Activated naive CD8-positive, alpha-beta T cell treated with anti-CD3 and anti-CD28 coated beads, Interleukin-2, amount 50 U/mL, for 24 hours (primary cell): ENCODE data around the gene MAP2K6.

ENCODE experiments used
- ATAC-seq: fragments of 150-1000 bp; cut with Tn5 transposase; one replicate; pipeline ENCODE4 v1.10.0; 2021
- DNase-seq: peaks from one replicate; pipeline ENCODE4 v3.0.0; 2021
- H3K27ac Mint-ChIP-seq: one replicate; pipeline ENCODE4 v1.8.0; 2021; ENCODE audit warnings: mild to moderate bottlenecking, mixed read lengths
- H3K27me3 Mint-ChIP-seq: one replicate; pipeline ENCODE4 v1.8.0; 2021; ENCODE audit warnings: mixed read lengths
- H3K36me3 Mint-ChIP-seq: one replicate; pipeline ENCODE4 v1.8.0; 2021; ENCODE audit warnings: low read depth, mixed read lengths
- H3K4me1 Mint-ChIP-seq: one replicate; pipeline ENCODE4 v1.8.0; 2021; ENCODE audit warnings: mixed read lengths
- H3K4me3 Mint-ChIP-seq: one replicate; pipeline ENCODE4 v1.8.0; 2021; ENCODE audit warnings: mild to moderate bottlenecking, moderate library complexity, mixed read lengths
- H3K9me3 Mint-ChIP-seq: one replicate; pipeline ENCODE4 v1.8.0; 2021; ENCODE audit warnings: mixed read lengths

Gene MAP2K6

DNA sequence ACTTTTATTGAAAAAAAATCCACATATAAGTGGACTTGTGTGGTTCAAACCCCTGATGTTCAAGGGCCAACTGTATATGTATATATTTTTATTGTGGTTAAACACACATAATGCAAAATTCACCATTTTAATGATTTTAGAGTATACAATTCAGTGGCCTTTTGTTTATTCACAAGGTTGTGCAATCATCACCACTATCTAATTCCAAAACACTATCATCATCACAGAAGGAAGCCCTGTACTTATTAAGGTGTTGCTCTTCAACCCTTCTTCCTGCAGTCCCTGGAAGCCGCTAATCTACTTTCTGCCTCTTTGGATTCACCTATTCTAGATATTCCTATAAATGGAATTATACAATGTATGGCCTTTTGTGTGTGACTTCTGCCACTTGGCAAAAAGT lies 23.0 kb downstream of the MAP2K6 start:
- DNase-seq (no peak), ATAC-seq (no peak)
- Mint-ChIP-seq H3K27ac (no peak overlapping the region), H3K4me1 (peaks cover 7% of the 10 kb centered on the region), H3K27me3 (no peaks in the 10 kb centered on the region), H3K4me3 (no peak overlapping the region), H3K9me3 (peaks cover 13% of the 10 kb centered on the region), H3K36me3 (peaks cover 10% of the 10 kb centered on the region)

DNA sequence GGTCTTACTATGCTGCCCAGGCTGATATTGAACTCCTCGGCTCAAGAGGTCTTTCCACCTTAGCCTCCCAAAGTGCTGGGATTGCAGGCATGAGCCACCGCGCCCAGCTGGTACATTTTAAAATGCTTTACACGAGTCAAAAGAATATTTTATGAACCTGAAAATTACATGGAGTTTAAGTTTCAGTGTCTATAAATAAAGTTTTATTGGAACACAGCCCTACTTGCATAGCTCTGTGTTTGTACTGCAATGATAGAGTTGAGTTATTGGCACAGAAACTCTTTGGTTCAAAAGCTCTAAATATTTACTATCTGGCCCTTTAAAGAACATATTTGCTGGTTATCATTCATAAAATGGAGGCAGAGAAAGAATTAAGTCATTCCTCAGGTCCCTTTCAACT lies 24.3 kb downstream of the MAP2K6 start:
- ATAC-seq = no peak
- H3K27ac Mint-ChIP-seq = no peak overlapping the region
- H3K9me3 Mint-ChIP-seq = peaks cover 13% of the 10 kb centered on the region
- peaks cover 10% of the 10 kb centered on the region for H3K36me3 Mint-ChIP-seq
- no peak for DNase-seq
- no peak overlapping the region for H3K4me3 Mint-ChIP-seq
- no peaks in the 10 kb centered on the region for H3K27me3 Mint-ChIP-seq
- peaks cover 4% of the 10 kb centered on the region for H3K4me1 Mint-ChIP-seq

DNA sequence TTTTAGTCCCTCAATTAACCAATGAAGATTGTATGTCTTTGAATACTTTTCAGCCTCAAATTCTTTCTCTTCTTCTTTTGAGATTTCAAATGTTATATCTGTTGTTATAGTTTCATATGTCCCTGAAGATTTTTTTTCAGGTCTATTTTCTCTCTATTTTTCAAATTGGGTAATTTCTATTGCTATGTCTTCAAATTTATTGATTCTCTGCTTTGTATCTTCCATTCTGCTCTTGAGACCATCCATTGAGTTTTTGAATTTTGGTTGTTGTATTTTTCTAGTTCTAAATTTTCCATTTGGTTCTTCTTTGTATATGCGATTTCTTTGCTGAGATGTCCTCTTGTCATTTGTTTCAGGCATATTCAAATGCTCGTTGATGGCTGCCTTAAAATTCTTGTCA lies 26.7 kb downstream of the MAP2K6 start:
- peaks cover 13% of the 10 kb centered on the region for H3K9me3 Mint-ChIP-seq
- peaks cover 15% of the 10 kb centered on the region for H3K4me1 Mint-ChIP-seq
- H3K4me3 Mint-ChIP-seq = no peak overlapping the region

DNA sequence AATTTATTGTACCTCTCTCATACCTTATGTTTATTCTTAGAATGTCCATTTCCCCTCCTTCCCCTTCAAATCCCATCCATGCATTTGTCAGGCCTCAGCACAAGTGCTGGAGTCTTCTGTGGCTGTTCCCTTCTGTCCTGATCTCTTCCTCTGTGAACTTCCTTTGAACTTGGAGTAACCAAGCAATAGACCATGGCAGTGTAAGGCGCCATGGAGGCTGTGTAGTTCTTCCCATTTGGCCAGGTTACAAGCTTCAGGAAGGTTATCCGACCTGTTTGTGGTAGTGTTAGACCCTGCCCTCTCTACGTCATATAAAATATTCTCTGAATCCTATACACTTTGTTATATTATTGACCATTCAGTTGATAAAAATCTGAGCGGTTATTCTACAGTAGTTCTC lies 28.6 kb downstream of the MAP2K6 start:
- peaks cover 6% of the 10 kb centered on the region for H3K36me3 Mint-ChIP-seq
- no peaks in the 10 kb centered on the region for H3K27me3 Mint-ChIP-seq
- no peak overlapping the region for H3K27ac Mint-ChIP-seq
- H3K9me3 Mint-ChIP-seq = peaks cover 13% of the 10 kb centered on the region
- H3K4me3 Mint-ChIP-seq = no peak overlapping the region
- ATAC-seq (no peak), DNase-seq (no peak)
- H3K4me1 Mint-ChIP-seq = peaks cover 15% of the 10 kb centered on the region

More for the DNA sequence above, 26.7 kb downstream of the MAP2K6 start:
- DNase-seq (no peak), ATAC-seq (no peak)
- no peaks in the 10 kb centered on the region for H3K27me3 Mint-ChIP-seq
- peaks cover 10% of the 10 kb centered on the region for H3K36me3 Mint-ChIP-seq
- H3K27ac Mint-ChIP-seq = no peak overlapping the region

DNA sequence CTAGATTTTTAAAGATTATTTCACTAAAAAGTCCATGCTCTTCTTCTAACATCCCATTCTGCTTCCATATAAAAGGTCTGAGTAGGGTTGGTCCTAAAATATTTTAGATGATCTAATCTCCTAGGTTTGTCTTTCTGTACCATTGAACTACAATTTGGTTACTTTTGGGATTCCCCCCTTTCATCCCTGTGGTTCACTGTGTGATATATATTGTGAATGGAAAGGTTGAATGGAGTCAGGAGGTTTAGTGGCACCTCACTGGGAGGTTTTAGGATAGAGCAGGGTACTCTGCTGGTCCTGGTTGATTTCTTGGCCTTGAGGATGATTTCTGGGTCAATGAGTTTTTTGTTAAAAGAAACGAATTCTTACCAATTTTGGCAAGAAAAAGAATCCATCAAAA lies 29.5 kb downstream of the MAP2K6 start:
- H3K9me3 Mint-ChIP-seq = peaks cover 11% of the 10 kb centered on the region
- peaks cover 15% of the 10 kb centered on the region for H3K4me1 Mint-ChIP-seq
- H3K27me3 Mint-ChIP-seq = no peaks in the 10 kb centered on the region
- DNase-seq (no peak), ATAC-seq (peak; percentile 57)
- no peak overlapping the region for H3K27ac Mint-ChIP-seq
- no peak overlapping the region for H3K4me3 Mint-ChIP-seq
- H3K36me3 Mint-ChIP-seq = peaks cover 4% of the 10 kb centered on the region

DNA sequence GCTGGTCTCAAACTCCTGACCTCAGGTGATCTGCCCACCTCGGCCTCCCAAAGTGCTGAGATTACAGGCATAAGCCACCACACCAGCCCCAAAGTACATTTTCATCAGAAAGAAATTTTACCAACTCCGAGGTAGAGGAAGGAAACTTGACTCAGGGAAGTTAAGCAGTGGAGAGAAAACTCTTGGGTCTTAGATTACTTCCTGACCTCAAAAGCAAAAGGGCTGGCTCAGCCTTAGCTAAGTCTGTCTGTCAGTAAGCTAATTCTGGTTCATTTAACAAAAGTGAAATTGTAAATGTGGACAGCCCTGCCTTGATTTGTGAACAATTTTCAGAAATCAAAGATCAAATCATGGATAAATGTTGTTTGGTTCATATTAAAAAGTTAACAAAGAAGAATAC lies 30.6 kb downstream of the MAP2K6 start:
- Mint-ChIP-seq H3K4me3 (no peak overlapping the region), H3K27me3 (no peaks in the 10 kb centered on the region), H3K36me3 (peaks cover 2% of the 10 kb centered on the region), H3K27ac (peak overlapping the region; percentile 23), H3K9me3 (peaks cover 7% of the 10 kb centered on the region), H3K4me1 (peaks cover 15% of the 10 kb centered on the region)
- ATAC-seq (no peak), DNase-seq (no peak)

DNA sequence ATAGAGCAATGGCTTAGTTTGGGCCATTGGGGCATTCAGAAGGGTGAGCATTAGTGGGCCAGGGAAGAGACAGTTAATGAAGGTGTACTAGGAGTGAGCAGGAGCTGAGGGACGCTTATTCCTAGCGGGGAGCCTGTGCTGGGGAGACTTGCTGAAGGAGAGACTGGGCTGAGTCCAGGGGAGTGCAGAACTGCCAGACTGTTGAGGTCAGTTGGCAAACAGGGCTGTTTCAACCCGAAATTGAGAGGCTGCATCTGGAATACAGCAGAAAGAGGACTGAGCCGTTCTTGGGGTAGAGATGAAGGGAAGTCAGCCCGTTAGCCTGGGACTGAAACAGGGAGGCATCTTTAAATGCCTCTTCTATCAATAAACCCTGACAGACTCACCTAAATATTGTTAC lies 33.2 kb downstream of the MAP2K6 start:
- ATAC-seq (no peak), DNase-seq (no peak)
- Mint-ChIP-seq H3K36me3 (no peaks in the 10 kb centered on the region), H3K4me3 (no peak overlapping the region), H3K9me3 (no peaks in the 10 kb centered on the region), H3K27ac (no peak overlapping the region), H3K27me3 (no peaks in the 10 kb centered on the region), H3K4me1 (peaks cover 22% of the 10 kb centered on the region)

DNA sequence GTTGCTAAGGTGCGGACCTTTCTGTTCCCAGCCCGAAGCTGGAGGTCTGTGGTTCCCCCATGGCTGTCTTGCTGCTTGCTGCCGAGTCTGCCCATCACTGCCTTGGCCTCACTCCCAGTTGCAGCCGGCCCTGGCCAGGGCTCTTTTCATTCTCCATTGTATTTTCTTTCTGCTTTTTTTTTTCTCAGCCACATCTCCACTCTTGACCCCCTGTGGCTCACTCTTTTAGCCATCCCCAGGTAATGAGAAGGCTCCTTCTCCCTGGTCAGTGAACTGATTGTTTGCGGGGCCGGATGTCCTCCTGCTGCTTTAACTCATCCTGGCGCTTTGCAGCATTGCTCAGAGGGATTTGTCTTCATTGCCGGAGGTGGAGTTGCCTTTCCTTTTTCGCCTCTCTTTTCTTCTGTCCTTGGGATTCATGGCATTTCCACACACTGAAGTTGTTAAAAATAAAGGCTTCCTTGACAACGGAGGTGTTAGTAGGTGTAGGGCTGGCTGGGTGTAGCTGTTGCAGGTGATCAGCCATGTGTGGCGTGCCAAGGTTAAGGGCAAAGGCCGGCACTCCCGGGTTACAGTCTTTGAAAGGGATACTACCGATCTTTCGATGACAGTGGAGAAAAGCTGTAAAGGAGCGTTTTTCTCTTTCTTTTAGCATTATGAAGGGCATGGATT lies 34.1 kb downstream of the MAP2K6 start:
- H3K36me3 Mint-ChIP-seq = no peaks in the 10 kb centered on the region
- no peak overlapping the region for H3K4me3 Mint-ChIP-seq
- no peaks in the 10 kb centered on the region for H3K27me3 Mint-ChIP-seq
- H3K4me1 Mint-ChIP-seq = peaks cover 22% of the 10 kb centered on the region
- DNase-seq (no peak), ATAC-seq (no peak)
- no peak overlapping the region for H3K27ac Mint-ChIP-seq
- H3K9me3 Mint-ChIP-seq = no peaks in the 10 kb centered on the region

DNA sequence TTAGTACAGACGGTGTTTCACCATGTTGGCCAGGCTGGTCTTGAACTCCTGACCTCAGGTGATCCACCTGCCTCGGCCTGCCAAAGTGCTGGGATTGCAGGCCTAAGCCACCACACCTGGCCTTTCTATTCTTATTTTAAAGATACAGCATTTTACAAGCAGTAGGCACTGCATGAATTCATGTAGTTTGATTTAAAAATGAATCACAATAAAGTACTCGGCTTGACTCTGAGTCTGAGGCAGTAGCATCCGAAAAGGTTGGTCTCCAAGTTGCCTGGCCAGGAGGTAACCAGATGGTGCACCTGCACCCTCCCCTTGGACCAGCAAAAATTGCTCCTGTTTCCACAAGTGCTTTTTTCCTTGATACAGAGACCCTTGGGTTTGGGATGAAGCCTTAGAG lies 35.6 kb downstream of the MAP2K6 start:
- Mint-ChIP-seq H3K27me3 (no peaks in the 10 kb centered on the region), H3K36me3 (no peaks in the 10 kb centered on the region), H3K4me3 (no peak overlapping the region), H3K4me1 (peaks cover 10% of the 10 kb centered on the region), H3K9me3 (no peaks in the 10 kb centered on the region), H3K27ac (no peak overlapping the region)
- ATAC-seq (no peak), DNase-seq (no peak)

DNA sequence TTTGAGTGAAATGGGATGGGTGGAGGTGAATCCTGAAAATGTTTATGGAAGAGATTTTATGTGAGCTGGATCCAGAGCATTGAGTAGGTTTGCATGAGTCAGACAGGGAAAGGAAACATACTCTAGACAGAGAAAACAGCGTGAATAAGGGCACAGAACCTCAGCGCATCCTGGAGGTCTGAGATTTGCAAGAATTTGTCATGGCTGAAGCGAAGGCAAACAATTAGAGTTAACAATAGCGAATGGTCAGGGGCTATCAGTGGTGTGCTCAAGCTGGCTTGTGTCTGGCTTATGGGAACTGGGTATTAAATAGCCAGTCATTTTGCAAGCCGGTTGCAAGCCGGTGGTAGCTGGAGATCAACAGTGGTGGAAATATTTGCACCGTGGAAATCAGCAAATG lies 36.4 kb downstream of the MAP2K6 start:
- DNase-seq (no peak), ATAC-seq (no peak)
- H3K4me3 Mint-ChIP-seq = no peak overlapping the region
- H3K27me3 Mint-ChIP-seq = no peaks in the 10 kb centered on the region
- H3K36me3 Mint-ChIP-seq = no peaks in the 10 kb centered on the region
- no peaks in the 10 kb centered on the region for H3K9me3 Mint-ChIP-seq
- H3K27ac Mint-ChIP-seq = no peak overlapping the region
- peaks cover 7% of the 10 kb centered on the region for H3K4me1 Mint-ChIP-seq

DNA sequence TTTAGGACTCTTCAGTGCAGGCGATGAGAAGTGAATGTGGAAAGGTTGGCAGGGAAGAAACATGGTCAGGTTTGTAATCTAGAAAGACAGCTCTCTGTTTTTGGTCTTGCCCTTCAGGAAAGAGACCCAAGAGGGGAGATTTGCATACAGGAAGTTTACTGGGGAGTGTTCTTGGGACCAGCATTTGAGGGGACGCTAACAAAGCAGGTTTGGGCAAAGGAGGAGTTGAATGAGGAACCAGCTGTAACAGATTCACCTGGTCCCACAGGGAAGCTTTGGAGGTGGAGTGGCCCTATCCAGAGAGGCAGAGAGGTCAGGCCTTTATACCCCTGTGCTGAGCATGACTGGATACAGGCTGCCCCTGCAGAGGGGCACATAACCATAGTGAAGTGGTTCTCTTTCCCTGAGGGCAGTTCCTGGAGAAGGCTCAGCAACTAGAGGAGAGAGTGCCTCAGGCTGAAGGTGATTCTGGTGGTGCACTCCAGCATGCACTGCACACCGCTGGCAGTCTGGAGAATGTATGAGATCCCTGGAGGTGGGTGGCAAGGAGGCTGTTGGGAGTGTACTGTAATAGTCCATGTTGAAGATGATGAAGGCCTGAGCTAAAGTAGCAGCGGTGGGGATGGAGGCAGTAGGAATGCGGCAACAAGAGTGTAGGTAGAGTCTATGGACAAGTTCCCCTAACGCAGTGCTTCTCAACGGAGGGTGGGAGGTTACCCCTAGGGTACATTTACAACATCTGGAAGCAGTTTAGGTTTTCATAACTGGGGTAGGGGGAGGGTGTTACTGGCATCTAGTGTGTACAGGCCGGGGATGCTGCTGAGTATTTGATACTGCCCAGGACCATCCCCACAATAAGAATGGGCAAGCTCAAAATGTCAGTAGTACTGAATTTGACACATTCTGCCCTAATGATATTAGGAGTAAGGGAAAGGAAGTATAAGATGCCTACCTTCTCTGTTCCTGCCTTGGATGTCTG lies 37.2 kb downstream of the MAP2K6 start:
- no peak for ATAC-seq

DNA sequence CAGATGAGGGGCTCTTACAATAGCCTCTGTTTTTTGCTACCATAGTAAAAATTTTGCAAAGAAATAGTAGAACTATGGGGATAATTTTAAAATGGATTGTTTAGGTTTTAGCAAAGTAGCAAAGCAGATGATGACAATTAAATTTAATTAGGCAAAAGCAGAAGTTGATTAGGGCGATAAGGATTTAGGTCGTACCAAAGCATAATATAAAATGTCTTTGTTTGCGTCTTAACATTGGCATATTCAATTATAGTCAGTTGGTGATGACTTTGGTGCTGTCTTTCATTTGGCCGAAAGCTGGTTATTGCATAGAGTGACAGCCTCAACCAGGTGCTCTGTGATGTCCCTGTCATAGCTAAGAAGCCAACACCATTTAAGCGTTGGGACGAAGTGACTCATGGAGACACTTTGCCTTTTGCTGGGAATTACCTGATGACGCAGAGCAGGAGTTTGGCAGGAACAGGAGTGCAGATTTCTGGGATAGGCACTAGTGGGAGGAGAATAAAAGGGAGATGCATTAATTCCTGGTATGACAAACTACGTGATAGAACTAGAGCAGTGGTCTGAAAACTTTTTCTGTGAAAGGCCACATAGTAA lies 38.3 kb downstream of the MAP2K6 start:
- no peak overlapping the region for H3K27ac Mint-ChIP-seq
- no peaks in the 10 kb centered on the region for H3K9me3 Mint-ChIP-seq
- H3K4me3 Mint-ChIP-seq = no peak overlapping the region
- H3K27me3 Mint-ChIP-seq = no peaks in the 10 kb centered on the region
- H3K4me1 Mint-ChIP-seq = peaks cover 8% of the 10 kb centered on the region
- ATAC-seq (no peak), DNase-seq (no peak)
- no peaks in the 10 kb centered on the region for H3K36me3 Mint-ChIP-seq

More for the DNA sequence above, 37.2 kb downstream of the MAP2K6 start:
- H3K4me3 Mint-ChIP-seq = no peak overlapping the region
- DNase-seq = no peak
- H3K27me3 Mint-ChIP-seq = no peaks in the 10 kb centered on the region
- H3K27ac Mint-ChIP-seq = no peak overlapping the region
- H3K36me3 Mint-ChIP-seq = no peaks in the 10 kb centered on the region
- H3K9me3 Mint-ChIP-seq = no peaks in the 10 kb centered on the region
- H3K4me1 Mint-ChIP-seq = peaks cover 7% of the 10 kb centered on the region

DNA sequence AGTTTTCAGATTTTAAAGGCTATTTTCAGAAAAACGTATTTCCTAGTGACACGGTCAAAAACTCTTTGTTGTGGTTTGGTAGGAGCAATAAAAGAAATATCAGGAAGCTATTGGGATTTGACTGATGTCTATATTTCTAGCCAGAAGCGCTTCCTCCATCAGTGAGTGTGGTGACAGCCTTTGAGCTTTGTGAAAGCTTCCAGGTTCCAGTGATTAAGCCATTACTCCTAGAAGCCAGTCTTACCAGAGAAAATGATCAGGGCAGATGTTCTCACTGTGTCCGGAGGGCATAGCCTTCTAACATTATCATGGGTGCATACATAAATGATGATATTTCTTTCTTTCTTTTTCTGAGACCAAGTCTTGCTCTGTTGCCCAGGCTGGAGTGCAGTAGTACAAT lies 39.6 kb downstream of the MAP2K6 start:
- Mint-ChIP-seq H3K27ac (no peak overlapping the region), H3K9me3 (no peaks in the 10 kb centered on the region), H3K27me3 (no peaks in the 10 kb centered on the region), H3K36me3 (no peaks in the 10 kb centered on the region), H3K4me1 (peaks cover 10% of the 10 kb centered on the region), H3K4me3 (no peak overlapping the region)
- no peak for ATAC-seq
- DNase-seq = no peak

DNA sequence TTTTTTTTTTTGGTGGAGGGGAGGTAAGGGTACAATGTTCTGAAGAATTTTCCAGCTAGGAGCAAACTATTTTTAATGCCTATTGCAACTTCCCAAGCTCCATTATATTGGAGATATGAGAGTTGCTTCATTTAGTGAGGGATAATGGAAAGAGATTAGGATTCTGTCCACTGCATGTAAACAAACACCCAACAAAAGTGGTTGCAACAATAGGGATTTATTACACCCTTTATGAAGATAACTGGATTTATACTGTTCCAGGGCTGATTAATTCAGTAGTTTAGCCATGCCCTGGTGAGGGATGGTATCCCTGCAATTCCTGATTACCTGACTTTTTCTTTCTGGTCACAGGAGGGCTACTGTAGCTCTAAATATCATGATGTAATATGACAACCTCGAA lies 40.5 kb downstream of the MAP2K6 start:
- ATAC-seq = no peak
- no peaks in the 10 kb centered on the region for H3K27me3 Mint-ChIP-seq
- H3K4me3 Mint-ChIP-seq = no peak overlapping the region
- no peak for DNase-seq
- no peak overlapping the region for H3K27ac Mint-ChIP-seq
- H3K36me3 Mint-ChIP-seq = no peaks in the 10 kb centered on the region
- no peaks in the 10 kb centered on the region for H3K9me3 Mint-ChIP-seq
- peaks cover 10% of the 10 kb centered on the region for H3K4me1 Mint-ChIP-seq

DNA sequence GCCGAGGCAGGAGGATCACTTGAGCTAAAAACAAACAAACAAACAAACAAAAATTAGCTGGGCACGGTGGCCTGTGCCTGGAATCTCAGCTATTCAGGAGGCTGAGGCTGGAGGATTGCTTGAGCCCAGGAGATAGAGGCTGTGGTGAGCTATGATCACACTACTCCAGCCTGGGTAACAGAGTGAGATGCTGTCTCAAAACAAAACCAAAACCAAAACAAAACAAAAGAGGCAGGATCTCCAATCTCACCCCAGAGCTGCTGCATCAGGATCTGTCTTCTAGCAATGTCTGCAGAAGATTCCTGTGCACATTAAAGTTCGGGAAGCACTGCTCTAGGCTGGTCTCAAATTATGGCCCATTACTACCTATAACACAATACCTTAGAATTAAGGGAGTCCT lies 43.1 kb downstream of the MAP2K6 start:
- Mint-ChIP-seq H3K27ac (no peak overlapping the region), H3K4me1 (peaks cover 3% of the 10 kb centered on the region), H3K27me3 (no peaks in the 10 kb centered on the region), H3K4me3 (no peak overlapping the region), H3K9me3 (no peaks in the 10 kb centered on the region), H3K36me3 (no peaks in the 10 kb centered on the region)
- peak; percentile 59 for ATAC-seq
- DNase-seq = no peak
